IMR-90 (cell line): ENCODE results near the gene SETX. TPM values are rescaled to one million over a fixed set of nuclear protein-coding genes. Genes with fewer than 3 reads are reported as not detected.

Source experiments
- ATAC-seq: fragments of 200-7000 bp; cut with Tn5 transposase; 2 replicates; pipeline ENCODE4 v1.9.1; 2020; ENCODE audit warnings: low read depth, mild to moderate bottlenecking, moderate library complexity
- BruUV-seq: library from RNA; stranded (reverse); fragments of 400-500 nt; replicated peaks from 2 replicates; lab custom pipeline; 2021; lab: Mats Ljungman, UMichigan
- CTCF ChIA-PET: fragments of 300-600 bp; formaldehyde crosslinking; extraction: SDS; loops from one replicate; lab custom pipeline; 2021; ENCODE audit warnings: antibody characterized with exemption; lab: Yijun Ruan, JAX
- POLR2A ChIA-PET: fragments of 300-600 bp; sonication (Branson Sonifier 250); formaldehyde crosslinking; loops from one replicate; lab custom pipeline; 2022; ENCODE audit warnings: antibody characterized with exemption; ENCODE audit not compliant: unreplicated experiment; lab: Charles Lee
- DNase-seq: peaks from one replicate; pipeline ENCODE4 v3.0.0; 2013
- H2AFZ ChIP-seq: replicated peaks from 2 replicates; pipeline ENCODE3; 2013; ENCODE audit warnings: low read length, mild to moderate bottlenecking; ENCODE audit not compliant: poor library complexity
- H2AK5ac ChIP-seq: 2 replicates; pipeline ENCODE4 v1.6.1; 2013; ENCODE audit warnings: low read depth, low read length, inconsistent platforms
- H2AK9ac ChIP-seq: replicated peaks from 2 replicates; pipeline ENCODE3; 2013; ENCODE audit warnings: mild to moderate bottlenecking, low read depth, low read length, moderate library complexity; ENCODE audit not compliant: poor library complexity
- H2BK120ac ChIP-seq: 2 replicates; pipeline ENCODE4 v1.6.1; 2013; ENCODE audit warnings: low read depth, low read length, inconsistent platforms
- H2BK15ac ChIP-seq: 3 replicates; pipeline ENCODE4 v1.6.1; 2013; ENCODE audit warnings: low read depth, low read length, inconsistent platforms
- H2BK20ac ChIP-seq: 2 replicates; pipeline ENCODE4 v1.6.1; 2013; ENCODE audit warnings: low read depth, mild to moderate bottlenecking, inconsistent platforms, low read length, moderate library complexity
- H2BK5ac ChIP-seq: 2 replicates; pipeline ENCODE4 v1.6.1; 2013; ENCODE audit warnings: mild to moderate bottlenecking, low read depth, low read length, inconsistent platforms; ENCODE audit not compliant: poor library complexity, severe bottlenecking
- H3K14ac ChIP-seq: replicated peaks from 2 replicates; pipeline ENCODE4 v1.6.1; 2013; ENCODE audit warnings: low read depth, low read length, inconsistent platforms
- H3K18ac ChIP-seq: 2 replicates; pipeline ENCODE4 v1.6.1; 2013; ENCODE audit warnings: low read depth, low read length, control low read depth
- H3K23ac ChIP-seq: 2 replicates; pipeline ENCODE4 v1.6.1; 2013; ENCODE audit warnings: low read depth, low read length, inconsistent platforms
- H3K27ac ChIP-seq: 2 replicates; pipeline ENCODE4 v1.5.1; 2013; ENCODE audit warnings: mild to moderate bottlenecking, control low read depth, low read length; ENCODE audit not compliant: insufficient read depth
- H3K27me3 ChIP-seq: 2 replicates; pipeline ENCODE4 v1.6.1; 2013; ENCODE audit warnings: low read length; ENCODE audit not compliant: control insufficient read depth, insufficient read depth
- H3K36me3 ChIP-seq: 2 replicates; pipeline ENCODE4 v1.6.1; 2013; ENCODE audit warnings: low read length, mixed read lengths; ENCODE audit not compliant: control insufficient read depth, insufficient read depth
- H3K4ac ChIP-seq: 2 replicates; pipeline ENCODE4 v1.6.1; 2013; ENCODE audit warnings: low read depth, low read length, inconsistent platforms
- H3K4me1 ChIP-seq: 2 replicates; pipeline ENCODE4 v1.6.1; 2013; ENCODE audit warnings: low read length, mixed read lengths; ENCODE audit not compliant: control insufficient read depth, insufficient read depth
- H3K4me2 ChIP-seq: 2 replicates; pipeline ENCODE4 v1.6.1; 2013; ENCODE audit warnings: low read depth, mild to moderate bottlenecking, control low read depth, low read length, moderate library complexity
- H3K4me3 ChIP-seq: 2 replicates; pipeline ENCODE4 v1.5.1; 2013; ENCODE audit warnings: low read depth, mild to moderate bottlenecking, control low read depth, low read length, moderate library complexity; ENCODE audit not compliant: insufficient read depth
- H3K56ac ChIP-seq: 2 replicates; pipeline ENCODE4 v1.6.1; 2013; ENCODE audit warnings: low read length, inconsistent platforms; ENCODE audit not compliant: insufficient read depth; ENCODE audit errors: extremely low read depth
- H3K79me1 ChIP-seq, 2 experiments: 2 replicates each; pipeline ENCODE4 v1.6.1; 2013; ENCODE audit warnings: low read length in 2 of 2, inconsistent platforms in 1 of 2, low read depth in 1 of 2
- H3K9ac ChIP-seq: 2 replicates; pipeline ENCODE4 v1.6.1; 2013; ENCODE audit warnings: low read depth, low read length, control low read depth
- H3K9me1 ChIP-seq: 2 replicates; pipeline ENCODE4 v1.6.1; 2013; ENCODE audit warnings: low read length, inconsistent platforms; ENCODE audit not compliant: insufficient read depth
- H3K9me3 ChIP-seq: 2 replicates; pipeline ENCODE4 v1.6.1; 2013; ENCODE audit warnings: low read length; ENCODE audit not compliant: control insufficient read depth, insufficient read depth
- H4K20me1 ChIP-seq: 2 replicates; pipeline ENCODE4 v1.6.1; 2013; ENCODE audit warnings: low read length, inconsistent platforms; ENCODE audit not compliant: insufficient read depth
- H4K5ac ChIP-seq: 2 replicates; pipeline ENCODE4 v1.6.1; 2013; ENCODE audit warnings: mild to moderate bottlenecking, low read depth, low read length, control low read depth
- H4K8ac ChIP-seq, 2 experiments: 2 replicates each; pipeline ENCODE4 v1.6.1; 2013; ENCODE audit warnings: low read depth in 2 of 2, low read length in 2 of 2, control low read depth in 1 of 2, inconsistent platforms in 1 of 2
- H4K91ac ChIP-seq: 2 replicates; pipeline ENCODE4 v1.6.1; 2013; ENCODE audit warnings: low read depth, low read length, inconsistent platforms; ENCODE audit not compliant: insufficient read depth
- BHLHE40 ChIP-seq: fragments of 150-350 bp; IDR thresholded peaks from 2 replicates; pipeline ENCODE4 v1.6.1; 2016; ENCODE audit warnings: mild to moderate bottlenecking, low read depth, low read length
- CEBPB ChIP-seq: IDR thresholded peaks from 2 replicates; pipeline ENCODE4 v1.6.1; 2012; ENCODE audit warnings: low read depth, low read length, improper control_type of control experiment
- CHD1 ChIP-seq: IDR thresholded peaks from 2 replicates; pipeline ENCODE4 v1.6.1; 2012; ENCODE audit warnings: low read depth, low read length, improper control_type of control experiment
- FOS ChIP-seq: fragments of 150-350 bp; IDR thresholded peaks from 2 replicates; pipeline ENCODE4 v1.6.1; 2016; ENCODE audit warnings: low read depth, low read length
- MAFK ChIP-seq: IDR thresholded peaks from 2 replicates; pipeline ENCODE4 v1.6.1; 2012; ENCODE audit warnings: low read depth, low read length, improper control_type of control experiment
- MAZ ChIP-seq: IDR thresholded peaks from 2 replicates; pipeline ENCODE4 v1.6.1; 2012; ENCODE audit warnings: low read depth, mild to moderate bottlenecking, low read length, improper control_type of control experiment, moderate library complexity, borderline replicate concordance
- NFE2L2 ChIP-seq: fragments of 150-350 bp; IDR thresholded peaks from 2 replicates; pipeline ENCODE4 v1.6.1; 2016; ENCODE audit warnings: low read depth, mild to moderate bottlenecking, low read length
- POLR2A ChIP-seq: IDR thresholded peaks from 2 replicates; pipeline ENCODE4 v1.6.1; 2012; ENCODE audit warnings: mild to moderate bottlenecking, low read depth, low read length
- RAD21 ChIP-seq: IDR thresholded peaks from 2 replicates; pipeline ENCODE4 v1.6.1; 2012; ENCODE audit warnings: low read length, improper control_type of control experiment
- RCOR1 ChIP-seq: IDR thresholded peaks from 2 replicates; pipeline ENCODE4 v1.6.1; 2012; ENCODE audit warnings: mild to moderate bottlenecking, low read length, improper control_type of control experiment; ENCODE audit not compliant: insufficient replicate concordance
- RFX5 ChIP-seq: IDR thresholded peaks from 2 replicates; pipeline ENCODE4 v1.8.0; 2012; ENCODE audit warnings: low read depth, mild to moderate bottlenecking, low read length, moderate library complexity
- WGBS, 2 experiments: methylation state at CpG; one replicate each; pipeline versions ENCODE4 v1.1.5 to v1.1.7; 2013; ENCODE audit warnings: missing lambda C conversion rate in 2 of 2; ENCODE audit not compliant: insufficient read length in 1 of 2; ENCODE audit errors: extremely low coverage in 2 of 2; 5-methylcytosine and 5-hydroxymethylcytosine counted together
- dilution Hi-C: fragments of 300-500 bp; cut with HindIII; formaldehyde crosslinking; loops from one replicate; pipeline ENCODE4 v1.14.3; 2018; ENCODE audit warnings: low sequenced_read_pairs; ENCODE audit not compliant: unreplicated experiment
- in situ Hi-C: fragments of 300-500 bp; cut with MboI; formaldehyde crosslinking; loops from 3 replicates; pipeline ENCODE4 v1.14.3; 2019; ENCODE audit warnings: low sequenced_read_pairs, inconsistent platforms, mixed read lengths
- intact Hi-C: fragments of 100-400 bp; cut with micrococcal nuclease; formaldehyde crosslinking; loops from 2 replicates; pipeline ENCODE4 v1.10.0; 2022
- polyA plus RNA-seq, 3 experiments: library from polyadenylated mRNA; depleted of rRNA; stranded (reverse); fragments of >200 nt; gene quantifications; 2 replicates each; pipeline ENCODE4 v1.2.3, GENCODE V29; 2012; ENCODE audit warnings: low replicate concordance in 1 of 3
- total RNA-seq: library from RNA; depleted of rRNA; stranded (reverse); fragments of >200 nt; gene quantifications from 2 replicates; pipeline ENCODE4 v1.2.3, GENCODE V29; 2012
- TF ChIP-seq, protein P1 (sequence below): fragments of 150-350 bp; IDR thresholded peaks from 2 replicates; pipeline ENCODE4 v1.6.1; 2016; ENCODE audit warnings: low read depth, mild to moderate bottlenecking, low read length, moderate library complexity, borderline replicate concordance
- TF ChIP-seq, protein P2 (sequence below): conservative IDR thresholded peaks from 2 replicates; pipeline ENCODE4 v1.5.1; 2012; ENCODE audit warnings: mild to moderate bottlenecking, low read depth, low read length, improper control_type of control experiment
- TF ChIP-seq, protein P3 (sequence below): fragments of 150-350 bp; IDR thresholded peaks from 2 replicates; pipeline ENCODE4 v1.6.1; 2017; ENCODE audit warnings: mild to moderate bottlenecking, antibody characterized with exemption, low read length, low read depth

The SETX gene
- total and polyA plus RNA-seq, 2 of the 4 experiments (the other 2 are of a cell fraction), result 13.1 to 55.0 TPM

DNA sequence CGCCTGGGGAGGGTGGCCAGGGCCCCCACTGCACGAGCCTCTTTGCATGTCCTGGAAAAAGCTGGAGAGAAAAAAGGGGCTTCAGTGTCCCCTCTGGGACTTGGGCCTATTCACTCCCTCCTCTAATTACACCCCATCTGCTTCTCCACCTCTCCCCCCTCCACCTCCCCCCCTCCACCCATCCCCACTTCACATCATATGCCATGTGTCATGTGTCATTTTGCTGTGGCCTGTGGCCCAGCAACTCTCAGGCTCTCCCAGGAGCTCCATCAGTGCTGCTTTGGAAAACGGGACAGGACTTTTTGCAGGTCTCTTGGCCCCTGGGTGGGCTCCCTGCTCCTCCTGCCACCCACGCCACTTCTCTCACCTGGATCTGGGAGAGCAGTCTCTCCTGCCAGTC, 124.2 kb downstream of the SETX start:
- intact Hi-C loops, result no loop called here
- no TSS peak for BruUV-seq

More for the DNA sequence above, 124.2 kb downstream of the SETX start:
- H2BK120ac ChIP-seq, result no peak overlapping the region
- H2AK9ac ChIP-seq, result no peak overlapping the region
- H4K5ac ChIP-seq, result no peak overlapping the region
- H4K91ac ChIP-seq, result no peak overlapping the region
- no peak overlapping the region for H3K14ac ChIP-seq
- H3K27me3 ChIP-seq, result peaks cover 76% of the 10 kb centered on the region
- H3K9me1 ChIP-seq, result no peaks in the 10 kb centered on the region
- no peaks in the 10 kb centered on the region for H3K4me1 ChIP-seq
- no peak for DNase-seq
- POLR2A ChIA-PET, result no interaction called here
- H3K9me3 ChIP-seq, result no peaks in the 10 kb centered on the region
- H3K9ac ChIP-seq, result no peak overlapping the region
- TF ChIP-seq NFE2L2, result no peak
- TF ChIP-seq CHD1, result no peak
- no peak for TF ChIP-seq POLR2A
- TF ChIP-seq, protein P1, sequence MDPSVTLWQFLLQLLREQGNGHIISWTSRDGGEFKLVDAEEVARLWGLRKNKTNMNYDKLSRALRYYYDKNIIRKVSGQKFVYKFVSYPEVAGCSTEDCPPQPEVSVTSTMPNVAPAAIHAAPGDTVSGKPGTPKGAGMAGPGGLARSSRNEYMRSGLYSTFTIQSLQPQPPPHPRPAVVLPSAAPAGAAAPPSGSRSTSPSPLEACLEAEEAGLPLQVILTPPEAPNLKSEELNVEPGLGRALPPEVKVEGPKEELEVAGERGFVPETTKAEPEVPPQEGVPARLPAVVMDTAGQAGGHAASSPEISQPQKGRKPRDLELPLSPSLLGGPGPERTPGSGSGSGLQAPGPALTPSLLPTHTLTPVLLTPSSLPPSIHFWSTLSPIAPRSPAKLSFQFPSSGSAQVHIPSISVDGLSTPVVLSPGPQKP, result no peak
- TF ChIP-seq, protein P2, sequence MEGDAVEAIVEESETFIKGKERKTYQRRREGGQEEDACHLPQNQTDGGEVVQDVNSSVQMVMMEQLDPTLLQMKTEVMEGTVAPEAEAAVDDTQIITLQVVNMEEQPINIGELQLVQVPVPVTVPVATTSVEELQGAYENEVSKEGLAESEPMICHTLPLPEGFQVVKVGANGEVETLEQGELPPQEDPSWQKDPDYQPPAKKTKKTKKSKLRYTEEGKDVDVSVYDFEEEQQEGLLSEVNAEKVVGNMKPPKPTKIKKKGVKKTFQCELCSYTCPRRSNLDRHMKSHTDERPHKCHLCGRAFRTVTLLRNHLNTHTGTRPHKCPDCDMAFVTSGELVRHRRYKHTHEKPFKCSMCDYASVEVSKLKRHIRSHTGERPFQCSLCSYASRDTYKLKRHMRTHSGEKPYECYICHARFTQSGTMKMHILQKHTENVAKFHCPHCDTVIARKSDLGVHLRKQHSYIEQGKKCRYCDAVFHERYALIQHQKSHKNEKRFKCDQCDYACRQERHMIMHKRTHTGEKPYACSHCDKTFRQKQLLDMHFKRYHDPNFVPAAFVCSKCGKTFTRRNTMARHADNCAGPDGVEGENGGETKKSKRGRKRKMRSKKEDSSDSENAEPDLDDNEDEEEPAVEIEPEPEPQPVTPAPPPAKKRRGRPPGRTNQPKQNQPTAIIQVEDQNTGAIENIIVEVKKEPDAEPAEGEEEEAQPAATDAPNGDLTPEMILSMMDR, result no peak
- TF ChIP-seq FOS, result no peak
- no peak for TF ChIP-seq MAFK
- TF ChIP-seq RAD21, result no peak
- TF ChIP-seq RFX5, result no peak
- TF ChIP-seq, protein P3, sequence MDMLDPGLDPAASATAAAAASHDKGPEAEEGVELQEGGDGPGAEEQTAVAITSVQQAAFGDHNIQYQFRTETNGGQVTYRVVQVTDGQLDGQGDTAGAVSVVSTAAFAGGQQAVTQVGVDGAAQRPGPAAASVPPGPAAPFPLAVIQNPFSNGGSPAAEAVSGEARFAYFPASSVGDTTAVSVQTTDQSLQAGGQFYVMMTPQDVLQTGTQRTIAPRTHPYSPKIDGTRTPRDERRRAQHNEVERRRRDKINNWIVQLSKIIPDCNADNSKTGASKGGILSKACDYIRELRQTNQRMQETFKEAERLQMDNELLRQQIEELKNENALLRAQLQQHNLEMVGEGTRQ, result no peak
- no peak for TF ChIP-seq CEBPB
- TF ChIP-seq RCOR1, result no peak
- no peak for TF ChIP-seq MAZ
- TF ChIP-seq BHLHE40, result no peak
- no peak overlapping the region for H4K8ac ChIP-seq
- no peak overlapping the region for H3K4ac ChIP-seq
- in situ Hi-C loops (no loop called here), dilution Hi-C loops (no loop called here)
- no peak overlapping the region for H2BK20ac ChIP-seq
- H2BK15ac ChIP-seq, result no peak overlapping the region
- H3K56ac ChIP-seq, result no peak overlapping the region
- no peak overlapping the region for H2AFZ ChIP-seq
- H3K18ac ChIP-seq, result no peak overlapping the region
- H4K20me1 ChIP-seq, result no peaks in the 10 kb centered on the region; the same call in 1 of the 2 replicates
- no peak overlapping the region for H3K4me2 ChIP-seq
- H2BK5ac ChIP-seq, result no peak overlapping the region
- 48% methylated on average over 2 of the region's 4 CpGs; no CpG with 5 or more reads in 1 of the 2 experiments for WGBS, 2 experiments
- no peak overlapping the region for H3K4me3 ChIP-seq
- no peak for ATAC-seq
- H3K36me3 ChIP-seq, result no peaks in the 10 kb centered on the region
- CTCF ChIA-PET, result no interaction called here
- no peak overlapping the region for H3K23ac ChIP-seq
- H2AK5ac ChIP-seq, result no peak overlapping the region
- no peak overlapping the region for H3K27ac ChIP-seq
- H3K79me1 ChIP-seq, result no peaks in the 10 kb centered on the region
